HG03039 (cell line): ENCODE measurements around the gene RBMY1D.
"Not testable (repeated sequence)": the region's sequence is repeated elsewhere in the genome, so short reads cannot be mapped to it uniquely, and the experiment has no call there.

Experiments
- ATAC-seq: cut with Tn5 transposase; IDR thresholded peaks from one replicate; pipeline ENCODE4 v1.9.1; 2021; ENCODE audit warnings: mild to moderate bottlenecking, moderate library complexity; ENCODE audit not compliant: unreplicated experiment

The RBMY1D gene

DNA sequence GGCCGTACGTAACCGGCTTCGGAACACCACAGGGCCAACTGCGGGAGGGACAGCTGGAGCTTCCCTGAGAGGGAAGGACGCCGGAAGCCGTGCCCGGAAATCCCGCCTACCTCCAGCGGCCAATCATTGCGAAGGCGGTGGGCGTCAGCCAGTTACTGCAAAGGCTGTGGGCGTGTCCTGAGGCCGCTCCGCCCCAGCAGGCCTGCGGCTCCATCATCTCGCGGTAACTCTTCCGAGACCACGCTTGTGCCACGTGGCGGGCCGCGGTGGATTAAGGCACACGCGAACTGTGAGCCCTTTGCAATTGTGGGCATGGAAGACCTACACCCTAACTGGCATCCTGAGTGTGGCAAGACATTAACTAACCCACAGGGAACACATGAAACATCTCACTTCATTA lies at the start of gene RBMY1D:
Gene RBMY1D (minus strand): TSS at position 101 of the 400 bp plus-strand sequence. CDS start 2,013 bp downstream, outside the sequence.
- not testable (repeated sequence) for ATAC-seq

- not testable (repeated sequence) for ATAC-seq
Observed at GRCh38 chrY:21917932-21918331, 23.6 kb upstream of the RBMY1D start, which contains the start of gene RBMY1E. TSS of gene RBMY1E (minus strand) at chrY:21918032. CDS start at chrY:21916054, 1,978 bp downstream.

- peak; percentile 87 for ATAC-seq
Observed at GRCh38 chrY:21869407-21870076, 24.8 kb downstream of the RBMY1D start.

DNA sequence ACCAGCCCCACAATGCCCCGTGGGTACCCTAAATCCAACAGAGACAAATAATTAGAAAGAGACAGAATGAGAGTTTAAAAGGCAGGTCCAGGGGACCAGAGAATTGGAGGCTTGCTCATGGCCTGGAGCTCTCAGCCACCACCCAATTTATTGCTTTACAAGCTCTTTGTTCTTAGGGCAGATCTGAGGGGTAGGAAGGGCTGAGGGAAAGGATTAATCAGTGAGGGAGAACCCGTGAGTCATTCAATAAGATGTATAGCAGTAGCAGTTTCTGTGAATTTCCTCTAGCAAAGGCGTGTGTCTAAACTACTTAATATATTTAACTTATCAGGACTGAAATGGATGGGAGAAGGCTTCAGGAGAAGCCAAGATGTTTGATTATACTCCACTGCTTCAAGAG lies 48.8 kb downstream of the RBMY1D start:
- ATAC-seq, result no peak

GRCh38 chrY:21842090-21842489 lies 52.2 kb downstream of the RBMY1D start:
- no peak for ATAC-seq

GRCh38 chrY:21839489-21839888 lies 54.8 kb downstream of the RBMY1D start:
- no peak for ATAC-seq

GRCh38 chrY:21836343-21836742 lies 58.0 kb downstream of the RBMY1D start:
- no peak for ATAC-seq

DNA sequence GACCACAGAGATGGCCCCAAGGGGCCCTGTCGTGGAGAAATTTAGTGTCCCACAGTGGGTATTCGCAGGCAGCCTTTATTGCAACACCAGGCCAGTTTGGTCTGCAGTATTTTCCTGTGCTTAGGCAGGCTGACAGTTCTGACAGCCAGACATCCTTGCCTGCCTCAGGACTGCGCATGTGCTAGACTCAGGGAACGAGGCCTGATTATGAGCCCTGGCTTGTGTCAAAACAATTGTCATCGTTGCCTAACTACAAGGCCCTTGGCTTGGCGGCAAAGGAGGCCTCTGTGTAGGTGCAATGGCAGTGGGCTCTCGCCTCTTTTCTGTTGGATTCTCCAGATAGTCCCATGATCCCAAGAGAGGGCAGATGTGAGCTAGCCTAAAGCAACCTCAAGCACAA lies 59.3 kb downstream of the RBMY1D start:
- ATAC-seq, result no peak
